A549 (cell line): Measurements from ENCODE around the gene PRAMEF12. TPM values are rescaled to one million over a fixed set of nuclear protein-coding genes. Genes with fewer than 3 reads are reported as not detected.
"Not testable (repeated sequence)": the region's sequence is repeated elsewhere in the genome, so short reads cannot be mapped to it uniquely, and the experiment has no call there.

Experiments
- ATAC-seq, 2 experiments: fragments of 200-7000 bp in 1 of 2; fragments of >200 bp in 1 of 2; cut with Nextera tagmentation in 1 of 2; cut with Tn5 transposase in 1 of 2; 3 replicates each; pipeline versions ENCODE4 v1.8.0 to v1.9.1; 2018 to 2020; ENCODE audit warnings: mild to moderate bottlenecking in 1 of 2, moderate library complexity in 1 of 2
- CTCF ChIA-PET: fragments of 300-600 bp; sonication (Branson Sonifier 250); formaldehyde crosslinking; extraction: SDS; loops from one replicate; lab custom pipeline; 2021; ENCODE audit warnings: antibody characterized with exemption, inconsistent platforms; lab: Yijun Ruan, JAX
- POLR2A ChIA-PET: fragments of 350-600 bp; formaldehyde crosslinking; extraction: SDS; loops from one replicate; lab custom pipeline; 2021; ENCODE audit warnings: antibody characterized with exemption, inconsistent platforms; lab: Yijun Ruan, JAX
- DNase-seq, 2 experiments: peaks; one replicate each; pipeline versions ENCODE4 v3.0.0 to v3.0.0-alpha.2; 2011 to 2016; ENCODE audit warnings: low read depth in 1 of 2, low spot score in 1 of 2
- FAIRE-seq: peaks from 2 replicates; lab custom pipeline; 2011; peaks lifted over from hg19 to GRCh38; lab: Jason Lieb, UNC
- H3K27ac ChIP-seq, 2 experiments: fragments of >200 bp; sonication (Bioruptor Twin); formaldehyde crosslinking; 3 replicates each; pipeline ENCODE4 v1.5.1; 2016 to 2017
- H3K4me1 ChIP-seq: fragments of >200 bp; sonication (Bioruptor Twin); formaldehyde crosslinking; 3 replicates; pipeline ENCODE4 v1.6.1; 2016
- H3K4me2 ChIP-seq: fragments of >200 bp; sonication (Bioruptor Twin); formaldehyde crosslinking; 3 replicates; pipeline ENCODE4 v1.6.1; 2016
- H3K4me3 ChIP-seq: fragments of >200 bp; sonication (Bioruptor Twin); formaldehyde crosslinking; 3 replicates; pipeline ENCODE4 v1.5.1; 2016
- H3K9me3 ChIP-seq: fragments of >200 bp; sonication (Bioruptor Twin); formaldehyde crosslinking; 3 replicates; pipeline ENCODE4 v1.6.1; 2016
- BHLHE40 ChIP-seq: IDR thresholded peaks from 2 replicates; pipeline ENCODE4 v1.6.1; 2012; ENCODE audit warnings: low read depth, low read length, inconsistent platforms
- CEBPB ChIP-seq, 2 experiments: fragments of >200 bp in 1 of 2; sonication (Bioruptor Twin) in 1 of 2; formaldehyde crosslinking in 1 of 2; IDR thresholded peaks; 2 replicates each; pipeline ENCODE4 v1.6.1; 2012 to 2016
- CTCF ChIP-seq: fragments of >200 bp; sonication (Bioruptor Twin); formaldehyde crosslinking; IDR thresholded peaks from 3 replicates; pipeline ENCODE4 v1.5.1; 2016
- JUN ChIP-seq, 2 experiments: fragments of >200 bp; sonication (Bioruptor Twin); formaldehyde crosslinking; IDR thresholded peaks; 2 replicates in 1 of 2; 3 replicates in 1 of 2; pipeline ENCODE4 v1.6.1; 2016 to 2017
- MAFK ChIP-seq: fragments of 450-650 bp; IDR thresholded peaks from 2 replicates; pipeline ENCODE4 v1.6.1; 2014; ENCODE audit not compliant: partially characterized antibody
- PHF8 ChIP-seq: fragments of 200-600 bp; sonication (generic); IDR thresholded peaks from 2 replicates; pipeline ENCODE4 v1.6.1; 2016; ENCODE audit warnings: low read depth, mild to moderate bottlenecking, antibody characterized with exemption, moderate library complexity, borderline replicate concordance
- POLR2A ChIP-seq: IDR thresholded peaks from 2 replicates; pipeline ENCODE4 v1.6.1; 2012; ENCODE audit warnings: mild to moderate bottlenecking, low read length
- RAD21 ChIP-seq, 2 experiments: fragments of >200 bp in 1 of 2; sonication (Bioruptor Twin) in 1 of 2; formaldehyde crosslinking in 1 of 2; IDR thresholded peaks in 1 of 2; conservative IDR thresholded peaks in 1 of 2; 2 replicates in 1 of 2; 3 replicates in 1 of 2; pipeline ENCODE4 v1.6.1; 2012 to 2018; ENCODE audit warnings: inconsistent platforms in 1 of 2
- SMC3 ChIP-seq: fragments of >200 bp; sonication (Bioruptor Twin); formaldehyde crosslinking; IDR thresholded peaks from 3 replicates; pipeline ENCODE4 v1.6.1; 2018; ENCODE audit warnings: inconsistent platforms
- USF2 ChIP-seq: fragments of 450-650 bp; IDR thresholded peaks from 2 replicates; pipeline ENCODE4 v1.6.1; 2014; ENCODE audit warnings: antibody characterized with exemption
- WGBS: methylation state at CpG from one replicate; pipeline ENCODE4 v1.1.6; 2017; ENCODE audit errors: missing lambda C conversion rate; 5-methylcytosine and 5-hydroxymethylcytosine counted together
- polyA plus RNA-seq, 4 experiments: library from polyadenylated mRNA; depleted of rRNA in 3 of 4; stranded (reverse); fragments of >200 nt; fragmentation: RNase III in 1 of 4; extraction: RNeasy Plus Mini Kit Qiagen cat#74134 plus additional on column Dnase treatment in 1 of 4; gene quantifications; 2 replicates in 3 of 4; 3 replicates in 1 of 4; pipeline ENCODE4 v1.2.3, GENCODE V29; 2011 to 2017

PRAMEF12 gene
- polyA plus RNA-seq, 2 of the 4 experiments (the other 2 are of a cell fraction): not detected

DNA sequence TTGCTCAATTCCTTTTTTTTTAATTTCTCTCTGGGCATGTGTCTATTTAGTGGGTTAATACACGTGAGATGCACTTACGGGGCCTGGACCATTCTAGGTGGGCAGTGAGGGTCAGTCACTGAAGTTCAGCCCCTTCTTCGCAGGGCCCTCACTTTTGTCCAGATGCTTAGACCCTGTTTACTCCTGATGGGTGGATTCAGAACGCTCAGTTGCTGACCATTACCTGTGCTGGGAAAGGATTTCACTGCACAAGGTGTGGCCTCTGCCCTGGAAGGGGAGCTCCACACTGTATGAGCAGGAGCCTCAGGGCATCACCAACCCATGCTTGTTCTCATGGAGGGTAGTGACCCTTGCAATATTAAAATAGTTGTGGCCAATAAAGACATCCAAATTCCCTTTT lies 4.5 kb downstream of the PRAMEF12 start:
- POLR2A ChIA-PET: no interaction called here
- Histone ChIP-seq H3K27ac (no peak overlapping the region), H3K4me2 (no peak overlapping the region), H3K4me1 (no peaks in the 10 kb centered on the region), H3K9me3 (no peaks in the 10 kb centered on the region), H3K4me3 (no peak overlapping the region)
- TF ChIP-seq JUN (IDR thresholded peaks at IDR 0.05) (no peak), MAFK (no peak), POLR2A (no peak), BHLHE40 (no peak), PHF8 (no peak)
- ATAC-seq: no peak
- DNase-seq: no peak
- WGBS: 48% methylated on average over 4 of the region's 4 CpGs
- FAIRE-seq: no peak
- CTCF ChIA-PET: interaction anchor here (0.6 to 2.6 kb wide), 4 partner anchors 119 to 653 kb away, joined by 3 to 8 read pairs (median 6); no protein-coding TSS in a partner anchor

GRCh38 chr1:12778907-12779306 lies 5.4 kb downstream of the PRAMEF12 start:
- Histone ChIP-seq H3K9me3 (no peaks in the 10 kb centered on the region), H3K4me3 (no peak overlapping the region), H3K4me2 (no peak overlapping the region), H3K27ac (no peak overlapping the region), H3K4me1 (no peaks in the 10 kb centered on the region)
- 0 out of 5 replicates have a peak, but pooled peaks of 1 of the 2 experiments have one; percentile 5 for TF ChIP-seq RAD21 (conservative IDR thresholded peaks at IDR 0.05 in 1 of 2, IDR thresholded peaks at IDR 0.05 in 1 of 2)
- TF ChIP-seq CEBPB (IDR thresholded peaks at IDR 0.05): no peak
- TF ChIP-seq USF2: no peak
- no peak for DNase-seq
- ChIA-PET CTCF (interaction anchor here (1.6 to 2.6 kb wide), 2 partner anchors 507 to 654 kb away, joined by 7 to 8 read pairs; no protein-coding TSS in a partner anchor), POLR2A (interaction anchor here (0.6 kb wide), 1 partner anchor 13 kb away, joined by 6 read pairs; no protein-coding TSS in a partner anchor)
- no peak for ATAC-seq
- 64% methylated on average over 6 of the region's 6 CpGs for WGBS
- FAIRE-seq: no peak

DNA sequence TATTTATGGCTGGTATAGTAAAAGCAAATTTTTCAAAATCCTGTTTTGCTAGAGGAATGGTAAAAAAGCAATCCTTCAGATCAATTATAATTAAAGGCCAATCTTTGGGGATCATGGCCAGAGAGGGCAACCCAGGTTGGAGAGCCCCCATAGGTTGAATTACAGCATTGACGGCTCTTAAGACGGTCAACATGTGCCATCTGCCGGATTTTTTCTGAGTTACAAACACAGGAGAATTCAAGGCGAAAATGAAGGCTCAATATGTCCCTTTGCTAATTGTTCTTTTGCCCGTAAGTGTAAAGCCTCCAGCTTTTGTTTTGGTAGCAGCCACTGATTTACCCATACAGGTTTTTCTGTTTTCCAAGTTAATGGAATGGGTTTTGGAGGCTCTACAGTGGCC lies 8.0 kb downstream of the PRAMEF12 start:
- FAIRE-seq, ATAC-seq, H3K27ac ChIP-seq, DNase-seq, H3K4me3 ChIP-seq, H3K4me2 ChIP-seq, H3K9me3 ChIP-seq, POLR2A ChIA-PET, H3K4me1 ChIP-seq, CTCF ChIA-PET: not testable (repeated sequence)
- 0% methylated on average over 5 of the region's 5 CpGs for WGBS
- TF ChIP-seq RAD21 (conservative IDR thresholded peaks at IDR 0.05 in 1 of 2, IDR thresholded peaks at IDR 0.05 in 1 of 2): peak; percentile 43 to 57; a peak in 3 of 5 replicates
- TF ChIP-seq SMC3: 0 out of 3 replicates have a peak, but pooled peaks have one; percentile 22
- peak; percentile 25 for TF ChIP-seq CTCF

GRCh38 chr1:12783783-12784182 lies 10.2 kb downstream of the PRAMEF12 start:
- H3K4me2 ChIP-seq, POLR2A ChIA-PET, H3K4me1 ChIP-seq, CTCF ChIA-PET: not testable (repeated sequence)
- ATAC-seq: peak in 1 of 2 experiments; percentile 40; a peak in 1 of 6 replicates
- DNase-seq: peak in 1 of 2 experiments; percentile 6
- TF ChIP-seq CTCF (peak; percentile 18; the same call in 1 of the 3 replicates), RAD21 (conservative IDR thresholded peaks at IDR 0.05 in 1 of 2, IDR thresholded peaks at IDR 0.05 in 1 of 2) (peak; percentile 23 to 51; a peak in 3 of 5 replicates)
- TF ChIP-seq, all 56 proteins: peak for 2; not testable (repeated sequence) for 54
- WGBS: 16% methylated on average over 5 of the region's 7 CpGs
- not testable (repeated sequence) for H3K4me3 ChIP-seq, H3K27ac ChIP-seq, H3K9me3 ChIP-seq, FAIRE-seq

DNA sequence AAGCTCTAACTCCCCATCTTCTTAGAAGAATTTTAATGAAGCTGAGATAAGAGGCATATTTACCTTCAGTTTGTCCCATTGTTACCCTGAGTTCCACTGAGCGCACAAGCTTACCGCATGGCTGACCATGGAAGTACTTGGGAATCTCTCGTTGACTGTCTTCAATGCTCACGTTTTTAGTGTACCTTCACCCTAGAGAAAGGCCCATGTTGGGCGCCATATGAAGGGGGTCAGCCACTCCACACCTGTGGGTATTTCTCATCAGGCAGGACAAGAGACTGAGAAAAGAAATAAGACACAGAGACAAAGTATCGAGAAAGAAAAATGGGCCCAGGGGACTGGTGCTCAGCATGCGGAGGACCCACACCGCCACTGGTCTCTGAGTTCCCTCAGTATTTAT lies 11.2 kb downstream of the PRAMEF12 start:
- H3K27ac ChIP-seq, H3K4me2 ChIP-seq, CTCF ChIA-PET, FAIRE-seq, H3K9me3 ChIP-seq, POLR2A ChIA-PET, H3K4me1 ChIP-seq, H3K4me3 ChIP-seq, ATAC-seq: not testable (repeated sequence)
- DNase-seq: peak in 1 of 2 experiments; percentile 7
- WGBS: 46% methylated on average over 7 of the region's 8 CpGs

DNA sequence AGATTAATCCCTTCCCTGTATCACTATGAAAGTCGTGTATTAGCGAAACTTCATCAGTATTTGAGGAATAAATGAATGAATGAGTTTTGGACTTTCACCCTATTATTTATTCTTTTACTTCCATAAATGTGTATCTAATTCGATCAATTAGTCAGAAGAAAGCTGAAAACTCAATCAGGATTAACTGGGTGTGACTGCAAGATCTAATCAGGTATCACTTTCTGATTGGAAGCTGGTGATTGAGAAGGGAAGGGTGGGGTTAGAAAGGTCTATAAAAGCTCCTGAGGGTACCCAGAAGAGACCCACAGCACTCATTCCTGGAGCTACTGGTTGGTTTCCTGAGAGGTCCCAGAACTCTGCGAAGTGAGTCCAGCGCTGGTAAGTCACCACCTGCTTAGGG lies 17.6 kb downstream of the PRAMEF12 start, which contains the start of gene PRAMEF1:
PRAMEF1 (plus strand) TSS at position 301 of the 400 bp plus-strand sequence. CDS start 1,831 bp downstream, outside the sequence.
- not testable (repeated sequence) for ATAC-seq, FAIRE-seq

More for the DNA sequence above, 17.6 kb downstream of the PRAMEF12 start, which contains the start of gene PRAMEF1:
- DNase-seq, CTCF ChIA-PET, POLR2A ChIA-PET, H3K9me3 ChIP-seq, H3K4me1 ChIP-seq, H3K4me2 ChIP-seq, H3K4me3 ChIP-seq, H3K27ac ChIP-seq: not testable (repeated sequence)
- WGBS: 7% methylated on average over 5 of the region's 5 CpGs
